Hepatocyte (in vitro differentiated cells): ENCODE measurements around the gene JMJD8.

ENCODE experiments used
- CTCF ChIP-seq: fragments of 200-600 bp; sonication (generic); IDR thresholded peaks from 2 replicates; pipeline ENCODE4 v1.5.1; 2016; ENCODE audit warnings: antibody characterized with exemption, mild to moderate bottlenecking; ENCODE audit not compliant: poor library complexity
- EZH2 ChIP-seq: fragments of 200-600 bp; sonication (generic); IDR thresholded peaks from 2 replicates; pipeline ENCODE4 v1.6.1; 2016; ENCODE audit warnings: antibody characterized with exemption, mild to moderate bottlenecking, borderline replicate concordance

GRCh38 chr16:672371-672770 is 11.8 kb downstream of the JMJD8 start:
- TF ChIP-seq CTCF: no peak
- TF ChIP-seq EZH2: no peak
